Glomerular visceral epithelial cell (primary cell): ENCODE data around the gene OGDH.
A peak's percentile ranks its signal among the peaks of the same experiment; 100 is the strongest.

ENCODE experiments used
- DNase-seq: peaks from one replicate; pipeline ENCODE4 v3.0.0-alpha.2; 2016; ENCODE audit errors: extremely low spot score

Gene OGDH

GRCh38 chr7:44637788-44638594, 31.6 kb downstream of the OGDH start:
- DNase-seq: peak; percentile 48

DNA sequence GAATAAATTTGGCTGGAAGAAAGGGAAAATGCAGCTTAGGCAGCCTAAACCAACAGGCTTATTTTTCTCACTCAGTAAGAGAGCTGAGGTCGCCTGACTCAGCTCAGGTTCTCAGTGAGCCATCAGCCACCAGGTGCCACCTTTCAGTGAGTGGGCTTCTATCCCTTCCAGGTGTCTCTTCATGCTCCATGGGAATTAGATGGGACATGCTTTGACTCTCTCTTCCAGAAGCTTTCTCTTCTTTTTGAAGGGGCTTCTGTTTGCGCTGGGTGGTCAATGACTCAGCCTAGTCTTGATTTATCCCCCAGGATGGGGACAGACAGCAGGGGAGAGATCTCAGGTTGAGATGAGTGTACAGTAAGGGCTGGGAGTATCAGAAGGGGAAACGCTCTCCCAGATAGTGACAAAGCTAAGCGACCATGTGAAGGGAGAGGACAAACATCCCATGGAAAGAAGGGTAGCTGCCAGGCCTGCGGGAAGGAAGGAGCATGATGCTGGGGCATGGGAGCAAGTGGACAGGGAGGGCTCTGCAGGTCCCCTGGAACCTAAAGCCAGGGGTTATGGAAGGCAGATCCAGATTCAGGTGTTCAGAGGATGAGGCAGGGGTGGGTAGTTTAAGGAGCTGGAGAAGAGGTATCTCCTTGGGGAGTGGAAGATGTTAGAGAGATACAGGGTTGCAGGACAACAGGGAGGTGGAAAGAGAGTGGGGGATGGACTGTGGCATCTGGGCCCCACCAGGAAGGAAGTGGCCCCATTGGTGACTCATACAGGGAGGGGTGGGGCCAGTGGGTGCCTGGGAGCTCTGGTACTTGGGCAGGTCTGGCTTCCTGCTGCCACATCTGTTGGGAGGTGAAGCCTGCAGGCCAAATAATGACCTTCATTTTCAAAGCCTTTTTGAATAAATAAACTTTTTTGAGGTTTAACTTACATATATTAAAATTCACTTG, 32.5 kb downstream of the OGDH start:
- peak; percentile 85 for DNase-seq

DNA sequence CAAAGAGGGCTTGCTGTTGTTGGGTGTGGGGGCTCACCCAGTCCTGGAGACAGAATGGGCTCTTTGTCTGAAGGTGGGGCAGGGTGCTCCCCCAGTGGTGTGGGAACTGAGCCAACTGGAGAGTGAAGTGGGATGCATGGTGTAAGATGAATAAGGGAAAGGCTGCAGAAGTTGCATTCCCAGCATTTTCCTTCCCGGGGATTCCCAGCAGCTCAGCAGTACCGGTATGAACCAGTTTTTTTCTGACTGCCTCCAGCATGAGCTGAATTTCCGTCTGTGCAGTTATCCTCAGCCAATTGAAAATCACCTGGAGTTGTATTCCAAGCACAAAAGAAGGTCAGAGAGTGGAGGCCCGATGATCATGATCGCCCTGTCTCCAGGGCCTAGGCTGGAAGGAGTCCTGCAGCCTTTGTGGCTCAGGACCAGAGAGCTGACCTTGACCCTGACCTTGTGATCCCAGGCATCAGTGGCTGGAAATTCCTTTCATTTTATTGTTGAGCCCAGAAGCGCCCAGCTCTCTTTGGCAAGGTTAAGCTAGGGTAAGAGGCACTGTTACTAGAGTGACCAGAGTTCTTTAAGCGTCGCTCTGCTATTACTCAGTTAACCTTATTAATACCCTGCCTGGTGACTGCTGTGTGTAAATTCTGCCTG, 33.4 kb downstream of the OGDH start:
- peak; percentile 85 for DNase-seq

- DNase-seq: no peak
Observed at GRCh38 chr7:44643206-44643605, 36.8 kb downstream of the OGDH start.

DNA sequence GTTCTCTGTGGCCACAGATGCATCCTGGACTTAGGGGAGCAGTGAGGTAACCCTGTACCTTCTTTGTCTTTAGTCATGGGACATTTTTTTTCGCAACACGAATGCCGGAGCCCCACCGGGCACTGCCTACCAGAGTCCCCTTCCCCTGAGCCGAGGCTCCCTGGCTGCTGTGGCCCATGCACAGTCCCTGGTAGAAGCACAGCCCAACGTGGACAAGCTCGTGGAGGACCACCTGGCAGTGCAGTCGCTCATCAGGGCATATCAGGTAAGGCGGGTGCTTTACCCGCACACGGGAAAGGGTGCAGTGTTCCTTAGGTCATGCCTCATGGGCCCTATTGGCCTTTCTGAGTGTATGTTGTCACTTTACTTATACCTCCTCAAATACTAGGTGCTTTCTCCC, 38.8 kb downstream of the OGDH start:
- DNase-seq: no peak

DNA sequence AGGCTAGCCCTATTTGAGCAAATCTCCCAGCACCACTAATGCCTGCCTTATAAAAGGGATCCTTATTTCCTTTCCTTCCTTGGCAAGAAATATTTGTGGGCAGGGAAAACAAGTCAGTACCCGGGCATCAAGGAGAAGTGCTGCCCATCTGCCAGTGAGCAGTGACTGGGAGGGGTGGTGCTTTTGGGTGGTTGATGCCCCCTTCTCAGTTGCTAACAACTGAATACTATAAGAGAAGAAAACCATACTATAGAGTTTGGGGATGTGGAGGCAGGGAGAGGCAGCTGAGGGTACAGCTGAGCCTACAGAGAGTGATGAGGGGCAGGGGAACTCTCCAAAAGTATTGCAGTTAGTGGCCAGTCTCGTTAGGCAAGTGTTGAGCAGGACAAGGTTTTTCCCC, 39.3 kb downstream of the OGDH start:
- DNase-seq: no peak

DNA sequence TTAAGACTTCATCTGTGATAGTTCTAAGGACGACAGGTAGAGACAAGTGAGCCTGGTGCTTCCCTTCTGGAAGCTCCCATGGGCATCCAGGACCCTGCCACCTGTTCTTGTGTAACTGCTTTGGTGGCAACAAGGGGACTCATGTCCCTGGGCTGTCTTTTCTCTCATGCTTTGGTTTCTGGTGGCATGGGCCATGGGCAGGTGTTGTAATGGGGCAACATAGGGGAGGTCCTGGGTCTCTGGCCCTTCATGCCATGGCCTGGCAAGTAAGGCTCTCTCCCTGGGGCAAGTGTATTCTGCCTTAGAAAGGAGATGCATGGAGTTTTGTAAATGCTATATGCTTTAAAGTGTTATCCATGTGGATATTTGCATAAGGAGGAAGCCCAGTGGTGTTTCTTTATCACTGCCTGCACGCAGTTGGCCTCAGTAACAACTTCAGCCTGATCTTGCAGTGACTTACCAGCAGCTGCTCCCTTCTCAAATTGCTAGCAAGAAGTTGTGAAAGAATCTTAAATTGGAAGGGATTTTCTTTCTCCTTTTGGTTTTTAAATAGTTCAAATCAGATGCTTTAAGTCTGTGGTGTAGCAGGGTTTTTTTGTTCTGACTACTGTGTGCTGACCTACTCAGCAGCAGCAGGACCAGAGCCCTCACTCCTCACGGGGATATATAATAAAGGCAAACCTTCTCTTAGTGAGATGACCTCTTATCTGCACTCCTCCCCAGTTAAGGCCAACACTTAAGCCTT, 39.9 kb downstream of the OGDH start:
- DNase-seq: no peak

GRCh38 chr7:44646921-44647636, 40.7 kb downstream of the OGDH start:
- DNase-seq: no peak

GRCh38 chr7:44647981-44648714, 41.7 kb downstream of the OGDH start:
- no peak for DNase-seq

- DNase-seq: no peak
Observed at GRCh38 chr7:44650242-44650641, 43.8 kb downstream of the OGDH start.

- no peak for DNase-seq
Observed at GRCh38 chr7:44650772-44651171, 44.3 kb downstream of the OGDH start.

- DNase-seq: no peak
Observed at GRCh38 chr7:44652535-44652934, 46.1 kb downstream of the OGDH start.

GRCh38 chr7:44654255-44654796, 47.9 kb downstream of the OGDH start:
- DNase-seq: no peak

- DNase-seq: no peak
Observed at GRCh38 chr7:44655341-44655740, 48.9 kb downstream of the OGDH start.

DNA sequence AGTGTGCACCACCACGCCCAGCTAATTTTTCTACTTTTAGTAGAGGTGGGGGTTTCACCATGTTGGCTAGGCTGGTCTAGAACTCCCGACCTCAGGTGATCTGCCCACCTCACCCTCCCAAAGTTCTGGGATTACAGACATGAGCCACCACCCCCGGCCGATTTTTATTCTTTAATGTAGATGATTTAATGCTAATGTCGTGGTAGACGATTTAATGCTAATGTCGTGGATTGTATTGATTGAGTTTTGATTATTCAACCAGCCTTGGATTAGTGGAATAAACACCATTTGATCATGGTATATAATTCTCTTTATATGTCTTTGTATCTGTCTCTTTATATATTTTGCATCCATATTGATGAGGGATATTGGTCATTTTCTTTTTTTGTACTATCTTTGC, 52.6 kb downstream of the OGDH start:
- no peak for DNase-seq

GRCh38 chr7:44661233-44661632, 54.8 kb downstream of the OGDH start:
- no peak for DNase-seq

- DNase-seq: no peak
Observed at GRCh38 chr7:44664780-44665461, 58.5 kb downstream of the OGDH start.

- DNase-seq: no peak
Observed at GRCh38 chr7:44665531-44666213, 59.2 kb downstream of the OGDH start.

DNA sequence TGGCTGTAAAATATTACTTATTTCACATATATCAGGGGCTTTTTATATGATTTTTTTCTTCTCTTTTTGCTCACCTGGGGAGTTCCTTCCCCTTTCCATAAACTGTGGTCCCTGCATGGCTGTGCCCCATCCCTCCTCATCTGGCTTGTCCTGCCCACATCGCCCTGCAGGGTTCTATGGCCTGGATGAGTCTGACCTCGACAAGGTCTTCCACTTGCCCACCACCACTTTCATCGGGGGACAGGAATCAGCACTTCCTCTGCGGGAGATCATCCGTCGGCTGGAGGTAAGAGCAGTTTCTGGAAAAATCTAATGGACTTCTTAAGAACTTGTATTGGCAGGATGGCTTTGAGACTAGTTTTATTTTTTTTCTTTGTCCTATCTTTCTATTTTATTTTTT, 60.1 kb downstream of the OGDH start:
- DNase-seq: no peak
